ENCODE data around the gene FZD2. TPM values are rescaled to one million over a fixed set of nuclear protein-coding genes. Genes with fewer than 3 reads are reported as not detected.
A peak's percentile ranks its signal among the peaks of the same experiment; 100 is the strongest.

The FZD2 gene
- total and polyA plus RNA-seq, 2 of the 4 experiments (the other 2 are of a cell fraction): 21.3 to 130 TPM

DNA sequence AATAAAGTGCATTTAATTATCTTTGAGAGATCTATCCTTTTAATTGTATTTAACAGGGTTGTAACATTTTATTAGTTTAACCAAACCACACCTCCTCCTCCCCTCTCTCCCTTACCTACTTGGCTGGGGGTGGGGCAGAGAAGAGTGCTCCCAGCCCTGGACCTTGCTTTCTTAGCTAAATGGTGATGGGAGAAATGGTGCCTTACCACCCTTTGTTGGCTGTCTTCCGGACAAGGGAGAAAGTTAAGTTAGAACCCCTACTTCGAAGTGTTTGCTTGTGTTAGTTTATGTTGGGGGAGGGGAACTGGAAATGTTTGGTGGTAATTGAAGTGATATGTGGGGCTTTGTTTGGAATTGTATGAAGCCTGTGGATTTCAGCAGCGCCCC is 3.9 kb downstream of the FZD2 start:
- Histone ChIP-seq H3K9me1 (ENCODE audit: insufficient read depth, low read length) (peaks cover 8% of the 10 kb centered on the region; the same call in 1 of the 2 replicates), H2BK5ac (ENCODE audit: low read depth, low read length, poor library complexity, severe bottlenecking) (no peak overlapping the region), H4K20me1 (ENCODE audit: insufficient read depth, low read length) (peaks cover 48% of the 10 kb centered on the region), H2BK20ac (ENCODE audit: low read depth, low read length) (no peak overlapping the region), H3K9me3 (ENCODE audit: control insufficient read depth, insufficient read depth, low read length) (peaks cover 2% of the 10 kb centered on the region; the same call in 1 of the 2 replicates), H3K4me3 (ENCODE audit: insufficient read depth, low read depth, low read length) (peak overlapping the region; percentile 35), H3K14ac (replicated peaks; ENCODE audit: low read depth, low read length) (peak overlapping the region; percentile 75), H3K4me2 (ENCODE audit: low read depth, low read length) (peak overlapping the region; percentile 96), H4K8ac (ENCODE audit: low read depth in 2 of 2, low read length in 2 of 2) (no peak overlapping the region), H3K27ac (ENCODE audit: insufficient read depth, low read length) (no peak overlapping the region), H2AK9ac (replicated peaks; ENCODE audit: low read depth, low read length, poor library complexity) (no peak overlapping the region), H3K79me1 (ENCODE audit: low read depth in 1 of 2, low read length in 2 of 2) (peaks cover 13 to 58% of the 10 kb centered on the region in 2 experiments), H2BK15ac (ENCODE audit: low read depth, low read length) (no peak overlapping the region), H4K5ac (ENCODE audit: low read depth, low read length) (no peak overlapping the region), H3K4ac (ENCODE audit: low read depth, low read length) (peak overlapping the region; percentile 47; the same call in 1 of the 2 replicates), H3K23ac (ENCODE audit: low read depth, low read length) (0 out of 2 replicates have a peak overlapping the region, but pooled peaks have one; percentile 25), H3K9ac (ENCODE audit: low read depth, low read length) (0 out of 2 replicates have a peak overlapping the region, but pooled peaks have one; percentile 10), H4K91ac (ENCODE audit: insufficient read depth, low read depth, low read length) (no peak overlapping the region), H3K27me3 (ENCODE audit: control insufficient read depth, insufficient read depth, low read length) (no peaks in the 10 kb centered on the region), H3K36me3 (ENCODE audit: control insufficient read depth, insufficient read depth, low read length) (peaks cover 11% of the 10 kb centered on the region; the same call in 1 of the 2 replicates), H3K4me1 (ENCODE audit: control insufficient read depth, insufficient read depth, low read length) (peaks cover 5% of the 10 kb centered on the region), H2BK120ac (ENCODE audit: low read depth, low read length) (no peak overlapping the region), H3K56ac (ENCODE audit: extremely low read depth, insufficient read depth, low read length) (no peak overlapping the region), H2AK5ac (ENCODE audit: low read depth, low read length) (0 out of 2 replicates have a peak overlapping the region, but pooled peaks have one; percentile 29), H3K18ac (ENCODE audit: low read depth, low read length) (no peak overlapping the region), H2AFZ (replicated peaks; ENCODE audit: low read length, poor library complexity) (no peak overlapping the region)
- in situ Hi-C loops (cut with MboI; ENCODE audit: low sequenced_read_pairs) (no loop called here), intact Hi-C loops (cut with micrococcal nuclease) (no loop called here), dilution Hi-C loops (cut with HindIII; ENCODE audit: low sequenced_read_pairs, unreplicated experiment) (no loop called here)
- no CpG with 5 or more reads among the region's 3 CpGs for WGBS, 2 experiments (ENCODE audit: extremely low coverage in 2 of 2, insufficient read length in 1 of 2)
- no peak for ATAC-seq (ENCODE audit: low read depth)
- no peak for DNase-seq
- CTCF ChIA-PET: interaction anchor here (0.6 to 0.7 kb wide), 2 partner anchors 27 to 89 kb away, joined by 3 to 5 read pairs; no protein-coding TSS in a partner anchor
- TF ChIP-seq, protein P1, sequence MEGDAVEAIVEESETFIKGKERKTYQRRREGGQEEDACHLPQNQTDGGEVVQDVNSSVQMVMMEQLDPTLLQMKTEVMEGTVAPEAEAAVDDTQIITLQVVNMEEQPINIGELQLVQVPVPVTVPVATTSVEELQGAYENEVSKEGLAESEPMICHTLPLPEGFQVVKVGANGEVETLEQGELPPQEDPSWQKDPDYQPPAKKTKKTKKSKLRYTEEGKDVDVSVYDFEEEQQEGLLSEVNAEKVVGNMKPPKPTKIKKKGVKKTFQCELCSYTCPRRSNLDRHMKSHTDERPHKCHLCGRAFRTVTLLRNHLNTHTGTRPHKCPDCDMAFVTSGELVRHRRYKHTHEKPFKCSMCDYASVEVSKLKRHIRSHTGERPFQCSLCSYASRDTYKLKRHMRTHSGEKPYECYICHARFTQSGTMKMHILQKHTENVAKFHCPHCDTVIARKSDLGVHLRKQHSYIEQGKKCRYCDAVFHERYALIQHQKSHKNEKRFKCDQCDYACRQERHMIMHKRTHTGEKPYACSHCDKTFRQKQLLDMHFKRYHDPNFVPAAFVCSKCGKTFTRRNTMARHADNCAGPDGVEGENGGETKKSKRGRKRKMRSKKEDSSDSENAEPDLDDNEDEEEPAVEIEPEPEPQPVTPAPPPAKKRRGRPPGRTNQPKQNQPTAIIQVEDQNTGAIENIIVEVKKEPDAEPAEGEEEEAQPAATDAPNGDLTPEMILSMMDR (conservative IDR thresholded peaks at IDR 0.05; ENCODE audit: low read depth, low read length): no peak
- BruUV-seq (replicated peaks): no TSS peak
- POLR2A ChIA-PET (ENCODE audit: unreplicated experiment): interaction anchor here (1.5 to 1.6 kb wide), 2 partner anchors 17 to 28 kb away, joined by 6 to 8 read pairs; no protein-coding TSS in a partner anchor
